ENCODE measurements around the gene SCMH1.

GRCh38 chr1:41167667-41168066 lies 74.4 kb downstream of the SCMH1 start:
- no peak for TF ChIP-seq CTCF (IDR thresholded peaks at IDR 0.05)
- TF ChIP-seq POLR2AphosphoS5 (IDR thresholded peaks at IDR 0.05; ENCODE audit: low read depth, low read length) = no peak
- TF ChIP-seq TCF7L2 (IDR thresholded peaks at IDR 0.05; ENCODE audit: low read depth, low read length) = no peak
- TF ChIP-seq REST (IDR thresholded peaks at IDR 0.05; ENCODE audit: insufficient read depth in 1 of 2, low read depth in 2 of 2, low read length in 1 of 2) = no peak

Data from Panc1 (cell line).